Activated CD4-positive, alpha-beta memory T cell treated with anti-CD3 and anti-CD28 coated beads for 36 hours (primary cell): ENCODE results near the gene WDR31. TPM values are rescaled to one million over a fixed set of nuclear protein-coding genes. Genes with fewer than 3 reads are reported as not detected.

Source experiments
- CTCF ChIA-PET: fragments of 350-600 bp; sonication (Branson Sonifier 250); formaldehyde crosslinking; loops from one replicate; lab custom pipeline; 2021; ENCODE audit warnings: antibody characterized with exemption, inconsistent platforms; lab: Charles Lee
- POLR2A ChIA-PET: fragments of 350-600 bp; sonication (Branson Sonifier 250); formaldehyde crosslinking; loops from one replicate; lab custom pipeline; 2021; ENCODE audit warnings: antibody characterized with exemption; lab: Charles Lee
- DNase-seq: peaks from one replicate; pipeline ENCODE4 v3.0.0-alpha.2; 2020
- H3K27ac Mint-ChIP-seq: one replicate; pipeline ENCODE4 v1.8.0; 2021; ENCODE audit warnings: mixed read lengths
- H3K27me3 Mint-ChIP-seq: one replicate; pipeline ENCODE4 v1.8.0; 2021; ENCODE audit warnings: mixed read lengths
- H3K36me3 Mint-ChIP-seq: one replicate; pipeline ENCODE4 v1.8.0; 2021; ENCODE audit warnings: mixed read lengths
- H3K4me1 Mint-ChIP-seq: one replicate; pipeline ENCODE4 v1.8.0; 2021; ENCODE audit warnings: low read depth, mixed read lengths
- H3K4me3 Mint-ChIP-seq: one replicate; pipeline ENCODE4 v1.8.0; 2021; ENCODE audit warnings: mild to moderate bottlenecking, mixed read lengths
- H3K9me3 Mint-ChIP-seq: one replicate; pipeline ENCODE4 v1.8.0; 2021; ENCODE audit warnings: mixed read lengths
- intact Hi-C: fragments of 100-400 bp; cut with micrococcal nuclease; formaldehyde crosslinking; loops from one replicate; pipeline ENCODE4 v1.15.1; 2023
- total RNA-seq, 2 experiments: library from RNA; stranded (reverse); gene quantifications; one replicate each; pipeline ENCODE4 v1.2.3, GENCODE V29; 2021

The WDR31 gene
- total RNA-seq, 2 experiments from 2014 or later: 1.6 to 2.4 TPM

DNA sequence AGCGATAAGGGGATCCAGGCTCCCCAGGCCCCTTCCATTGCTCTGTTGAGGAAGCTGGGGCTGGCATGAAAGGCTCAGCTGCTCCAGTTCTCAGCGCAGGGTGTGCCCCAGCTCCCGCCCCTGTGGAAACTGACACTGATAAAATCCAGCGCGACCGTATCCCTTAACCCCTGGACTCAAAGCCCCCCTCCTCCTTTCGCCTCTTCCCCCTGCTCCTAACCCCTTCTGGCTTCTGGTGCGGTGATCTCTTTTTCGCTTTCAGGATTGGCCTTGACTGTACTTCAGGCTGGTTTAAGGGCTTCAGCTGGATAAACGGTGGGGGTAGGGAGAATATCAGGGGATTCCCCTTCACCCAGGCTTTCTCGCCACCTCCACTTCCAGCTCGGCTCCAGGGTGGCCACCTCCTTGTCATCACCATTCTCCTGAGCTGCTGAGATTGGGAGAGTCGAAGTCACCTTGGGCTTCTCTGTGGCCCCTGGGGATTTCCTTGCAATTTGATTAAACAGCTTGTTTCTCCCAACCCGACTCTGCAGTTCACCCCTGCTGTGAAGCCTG is 10.1 kb upstream of the WDR31 start:
- DNase-seq: peak; percentile 40
- intact Hi-C loops: loop anchor here (1.0 to 10.0 kb wide), 2 partner anchors 57 to 1245 kb away; no protein-coding TSS in a partner anchor
- Mint-ChIP-seq H3K27me3 (peaks cover 32% of the 10 kb centered on the region), H3K4me1 (peaks cover 54% of the 10 kb centered on the region), H3K36me3 (no peaks in the 10 kb centered on the region), H3K9me3 (no peaks in the 10 kb centered on the region), H3K27ac (peak overlapping the region; percentile 69), H3K4me3 (peak overlapping the region; percentile 77)
- ChIA-PET POLR2A (interaction anchor here (2.2 to 4.8 kb wide), 5 partner anchors 10 to 75 kb away, joined by 9 to 24 read pairs (median 11); partner anchors contain the start of genes C9orf43, CDC26, HDHD3 and POLE3), CTCF (interaction anchor here (0.6 to 2.1 kb wide), 8 partner anchors 10 to 305 kb away, joined by 3 to 7 read pairs (median 4); partner anchors contain the start of genes ALAD, C9orf43, HDHD3 and POLE3)

DNA sequence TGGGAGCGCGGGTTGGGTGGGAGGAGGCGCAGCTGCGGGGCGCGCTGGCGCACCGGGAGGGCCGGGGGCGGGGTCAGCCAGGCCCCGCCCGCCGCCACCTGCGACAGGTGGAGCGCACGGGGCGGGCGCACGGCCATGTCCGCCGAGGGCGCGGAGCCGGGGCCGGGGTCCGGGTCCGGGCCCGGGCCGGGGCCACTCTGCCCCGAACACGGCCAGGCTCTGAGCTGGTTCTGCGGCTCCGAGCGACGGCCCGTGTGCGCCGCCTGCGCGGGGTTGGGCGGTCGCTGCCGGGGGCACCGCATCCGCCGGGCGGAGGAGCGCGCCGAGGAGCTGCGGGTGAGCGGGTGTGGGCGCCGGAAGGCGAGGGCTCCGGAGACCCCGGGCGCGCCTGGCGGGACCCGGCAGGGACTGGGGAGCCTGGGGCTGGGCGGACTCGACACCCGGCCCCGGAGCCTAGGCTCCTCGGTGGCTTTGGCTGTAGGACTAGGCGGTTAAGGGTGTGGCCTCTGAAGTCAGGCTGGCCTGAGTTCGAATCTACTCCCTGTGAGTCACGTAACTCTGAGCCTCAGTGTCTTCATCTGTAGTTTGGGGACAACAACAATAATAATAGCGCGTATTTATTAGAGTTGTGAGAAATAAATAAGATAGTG is 9.5 kb upstream of the WDR31 start, which contains the start of gene BSPRY:
TSS of gene BSPRY (plus strand) at position 97 of the 650 bp plus-strand sequence. CDS start at position 136, 39 bp downstream.
- DNase-seq: peak; percentile 41
- ChIA-PET CTCF (interaction anchor here (0.6 to 2.1 kb wide), 8 partner anchors 10 to 308 kb away, joined by 3 to 9 read pairs (median 5); partner anchors contain the start of genes ALAD, C9orf43, HDHD3 and POLE3), POLR2A (interaction anchor here (2.2 to 4.8 kb wide), 5 partner anchors 9 to 74 kb away, joined by 9 to 24 read pairs (median 11); partner anchors contain the start of genes C9orf43, CDC26, HDHD3 and POLE3)
- no peaks in the 10 kb centered on the region for H3K36me3 Mint-ChIP-seq
- H3K27me3 Mint-ChIP-seq: peaks cover 32% of the 10 kb centered on the region
- peaks cover 56% of the 10 kb centered on the region for H3K4me1 Mint-ChIP-seq
- H3K27ac Mint-ChIP-seq: peak within 1 kb of the TSS; percentile 69
- peak within 1 kb of the TSS; percentile 77 for H3K4me3 Mint-ChIP-seq
- intact Hi-C loops: loop anchor here (1.0 to 10.0 kb wide), 4 partner anchors 58 to 1245 kb away; no protein-coding TSS in a partner anchor
- H3K9me3 Mint-ChIP-seq: no peaks in the 10 kb centered on the region

- Mint-ChIP-seq H3K27me3 (peaks cover 31% of the 10 kb centered on the region), H3K4me1 (peaks cover 56% of the 10 kb centered on the region), H3K27ac (no peak overlapping the region), H3K9me3 (no peaks in the 10 kb centered on the region), H3K4me3 (peak overlapping the region; percentile 65), H3K36me3 (no peaks in the 10 kb centered on the region)
- CTCF ChIA-PET: interaction anchor here (1.2 to 2.1 kb wide), 5 partner anchors 9 to 309 kb away, joined by 3 to 9 read pairs (median 5); partner anchors contain the start of genes ALAD, C9orf43, POLE3 and WDR31
- POLR2A ChIA-PET: interaction anchor here (1.2 to 4.8 kb wide), 6 partner anchors 8 to 74 kb away, joined by 3 to 24 read pairs (median 11); partner anchors contain the start of genes C9orf43, CDC26, HDHD3 and POLE3
- DNase-seq: no peak
- intact Hi-C loops: loop anchor here (5.0 to 10.0 kb wide), 2 partner anchors 166 to 233 kb away; no protein-coding TSS in a partner anchor
These were observed 9.0 kb upstream of the WDR31 start for GRCh38 chr9:113349066-113349444.

DNA sequence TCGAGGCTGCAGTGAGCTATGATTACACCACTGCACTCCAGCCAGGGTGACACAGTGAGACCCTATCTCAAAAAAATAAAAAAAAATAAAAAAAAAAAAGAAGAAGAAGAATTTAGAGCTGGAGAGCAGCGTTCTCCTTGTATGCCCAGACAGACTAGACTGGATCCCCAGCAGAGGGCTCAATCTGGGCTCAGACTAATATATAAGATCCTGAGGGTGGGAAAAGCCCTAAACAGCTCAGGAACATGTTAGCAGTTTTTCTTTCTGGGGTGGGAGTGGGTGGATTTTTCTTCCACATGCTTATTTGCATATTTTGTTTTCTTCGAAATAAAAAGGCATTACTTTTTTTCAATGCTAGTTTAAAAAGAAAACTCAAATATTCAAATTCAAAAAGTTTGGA is 8.4 kb upstream of the WDR31 start:
- no peaks in the 10 kb centered on the region for H3K9me3 Mint-ChIP-seq
- peaks cover 27% of the 10 kb centered on the region for H3K27me3 Mint-ChIP-seq
- CTCF ChIA-PET: interaction anchor here (0.7 to 2.0 kb wide), 6 partner anchors 8 to 310 kb away, joined by 3 to 9 read pairs (median 5); partner anchors contain the start of genes ALAD, CDC26, PRPF4 and WDR31
- no peaks in the 10 kb centered on the region for H3K36me3 Mint-ChIP-seq
- no peak for DNase-seq
- no peak overlapping the region for H3K27ac Mint-ChIP-seq
- peaks cover 56% of the 10 kb centered on the region for H3K4me1 Mint-ChIP-seq
- POLR2A ChIA-PET: interaction anchor here (1.0 to 4.8 kb wide), 5 partner anchors 8 to 73 kb away, joined by 3 to 24 read pairs (median 11); partner anchors contain the start of genes C9orf43, CDC26, HDHD3 and POLE3
- H3K4me3 Mint-ChIP-seq: no peak overlapping the region
- intact Hi-C loops: loop anchor here (1.0 to 10.0 kb wide), 3 partner anchors 8 to 234 kb away; partner anchors contain the start of gene WDR31

GRCh38 chr9:113345671-113346070 is 5.6 kb upstream of the WDR31 start:
- Mint-ChIP-seq H3K9me3 (no peaks in the 10 kb centered on the region), H3K4me3 (no peak overlapping the region), H3K4me1 (peaks cover 50% of the 10 kb centered on the region), H3K27ac (no peak overlapping the region), H3K27me3 (peaks cover 9% of the 10 kb centered on the region), H3K36me3 (no peaks in the 10 kb centered on the region)
- ChIA-PET POLR2A (interaction anchor here (1.0 to 2.2 kb wide), 2 partner anchors 17 to 65 kb away, joined by 3 to 7 read pairs; partner anchors contain the start of genes C9orf43 and POLE3), CTCF (interaction anchor here (1.3 kb wide), 1 partner anchor 55 kb away, joined by 5 read pairs; the partner anchor contains the start of gene ALAD)
- intact Hi-C loops: loop anchor here (5.0 to 10.0 kb wide), 2 partner anchors 169 to 237 kb away; no protein-coding TSS in a partner anchor
- DNase-seq: no peak

DNA sequence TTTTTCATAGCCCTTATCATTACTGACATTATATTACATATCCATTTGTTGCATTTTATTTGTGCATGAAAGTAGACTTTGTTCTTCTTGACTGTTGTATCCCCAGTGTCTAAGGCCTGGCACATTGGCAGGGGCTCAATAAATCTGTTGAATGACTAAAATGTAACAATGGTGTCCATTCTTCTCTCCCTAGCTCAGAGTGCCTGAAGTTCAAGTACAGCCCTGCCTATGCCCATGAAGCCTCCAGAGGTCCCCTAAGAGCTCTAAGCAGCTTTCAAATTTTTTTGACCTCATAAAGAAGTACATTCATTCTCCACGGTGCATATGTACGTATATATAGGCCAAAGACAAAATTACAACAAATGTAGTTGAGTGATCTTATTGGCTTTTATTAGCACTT is 5.1 kb upstream of the WDR31 start:
- POLR2A ChIA-PET: interaction anchor here (1.0 to 2.2 kb wide), 2 partner anchors 17 to 65 kb away, joined by 3 to 7 read pairs; partner anchors contain the start of genes C9orf43 and POLE3
- Mint-ChIP-seq H3K9me3 (no peaks in the 10 kb centered on the region), H3K27ac (no peak overlapping the region), H3K4me1 (peaks cover 50% of the 10 kb centered on the region), H3K4me3 (no peak overlapping the region), H3K27me3 (peaks cover 5% of the 10 kb centered on the region), H3K36me3 (no peaks in the 10 kb centered on the region)
- intact Hi-C loops: loop anchor here (5.0 to 10.0 kb wide), 2 partner anchors 170 to 237 kb away; no protein-coding TSS in a partner anchor
- CTCF ChIA-PET: interaction anchor here (0.5 to 1.3 kb wide), 2 partner anchors 56 to 174 kb away, joined by 3 to 5 read pairs; partner anchors contain the start of gene ALAD
- no peak for DNase-seq

- no peaks in the 10 kb centered on the region for H3K9me3 Mint-ChIP-seq
- peaks cover 50% of the 10 kb centered on the region for H3K4me1 Mint-ChIP-seq
- peak; percentile 25 for DNase-seq
- ChIA-PET POLR2A (no interaction called here), CTCF (no interaction called here)
- H3K27ac Mint-ChIP-seq: no peak overlapping the region
- intact Hi-C loops: loop anchor here (5.0 to 10.0 kb wide), 2 partner anchors 121 to 171 kb away; partner anchors contain the start of genes FKBP15 and SLC31A1
- no peaks in the 10 kb centered on the region for H3K27me3 Mint-ChIP-seq
- H3K4me3 Mint-ChIP-seq: no peak overlapping the region
- no peaks in the 10 kb centered on the region for H3K36me3 Mint-ChIP-seq
These were observed 3.7 kb upstream of the WDR31 start for GRCh38 chr9:113343732-113344231.

- intact Hi-C loops: loop anchor here (2.0 to 10.0 kb wide), 5 partner anchors 35 to 173 kb away; partner anchors contain the start of genes C9orf43, CDC26, FKBP15 and HDHD3
- Mint-ChIP-seq H3K4me3 (no peak overlapping the region), H3K27me3 (no peaks in the 10 kb centered on the region), H3K4me1 (peaks cover 39% of the 10 kb centered on the region), H3K9me3 (no peaks in the 10 kb centered on the region), H3K27ac (no peak overlapping the region), H3K36me3 (no peaks in the 10 kb centered on the region)
- DNase-seq: no peak
- ChIA-PET CTCF (interaction anchor here (1.2 kb wide), 1 partner anchor 68 kb away, joined by 3 read pairs; no protein-coding TSS in a partner anchor), POLR2A (interaction anchor here (3.6 kb wide), 1 partner anchor 8 kb away, joined by 19 read pairs; the partner anchor contains the start of gene BSPRY)
These were observed 1.8 kb upstream of the WDR31 start for GRCh38 chr9:113341712-113342410.

- Mint-ChIP-seq H3K36me3 (no peaks in the 10 kb centered on the region), H3K27ac (no peak overlapping the region), H3K4me1 (peaks cover 25% of the 10 kb centered on the region), H3K27me3 (no peaks in the 10 kb centered on the region), H3K9me3 (no peaks in the 10 kb centered on the region), H3K4me3 (no peak overlapping the region)
- ChIA-PET POLR2A (no interaction called here), CTCF (interaction anchor here (1.3 to 2.0 kb wide), 2 partner anchors 26 to 63 kb away, joined by 4 to 6 read pairs; partner anchors contain the start of gene CDC26)
- DNase-seq: no peak
- intact Hi-C loops: no loop called here
These were observed 2.4 kb downstream of the WDR31 start for GRCh38 chr9:113337714-113338113.

DNA sequence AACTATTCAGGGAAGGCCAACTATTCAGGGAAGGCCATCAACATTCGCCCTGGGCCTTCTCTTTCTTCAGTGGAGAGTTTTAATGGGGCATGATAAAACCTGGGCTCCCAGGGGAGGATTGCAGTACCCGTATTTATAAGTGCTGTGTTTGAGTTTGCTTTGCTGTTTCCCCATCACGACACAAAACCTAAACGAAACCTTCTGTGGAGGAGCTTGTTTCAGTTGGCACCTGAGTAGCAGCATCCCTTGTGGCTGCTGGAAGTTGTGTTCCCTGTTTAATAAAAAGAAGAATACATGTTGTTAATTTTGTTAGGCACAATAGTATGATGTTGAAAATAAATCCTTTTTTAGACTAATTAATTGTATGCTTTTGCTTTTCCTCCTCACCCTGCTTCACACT is 8.3 kb downstream of the WDR31 start:
- Mint-ChIP-seq H3K27me3 (no peaks in the 10 kb centered on the region), H3K27ac (no peak overlapping the region), H3K36me3 (no peaks in the 10 kb centered on the region), H3K4me1 (no peaks in the 10 kb centered on the region), H3K4me3 (no peak overlapping the region), H3K9me3 (no peaks in the 10 kb centered on the region)
- CTCF ChIA-PET: no interaction called here
- intact Hi-C loops: no loop called here
- POLR2A ChIA-PET: no interaction called here
- DNase-seq: no peak
